Lower lobe of right lung (tissue), 2 donors: Measurements from ENCODE around the gene RPL7A. TPM values are rescaled to one million over a fixed set of nuclear protein-coding genes. Genes with fewer than 3 reads are reported as not detected.
"Not testable (repeated sequence)": the region's sequence is repeated elsewhere in the genome, so short reads cannot be mapped to it uniquely, and the experiment has no call there.

Experiments
- ATAC-seq, 2 donors: fragments of 200-7000 bp; cut with Tn5 transposase; one replicate each; pipeline ENCODE4 v1.9.1; 2020 to 2022; ENCODE audit warnings: mild to moderate bottlenecking in 2 of 2, moderate library complexity in 2 of 2
- DNase-seq: peaks from one replicate; pipeline ENCODE4 v3.0.0-alpha.2; 2020
- H3K27ac ChIP-seq: fragments of 200-600 bp; one replicate; pipeline ENCODE4 v1.8.0; 2022
- H3K27me3 ChIP-seq: fragments of 200-600 bp; one replicate; pipeline ENCODE4 v1.8.0; 2022; ENCODE audit warnings: low read depth
- H3K36me3 ChIP-seq: fragments of 200-600 bp; one replicate; pipeline ENCODE4 v1.8.0; 2022; ENCODE audit warnings: mild to moderate bottlenecking
- H3K4me1 ChIP-seq: fragments of 200-600 bp; one replicate; pipeline ENCODE4 v1.8.0; 2022
- H3K4me3 ChIP-seq: fragments of 200-600 bp; one replicate; pipeline ENCODE4 v1.8.0; 2022; ENCODE audit warnings: mild to moderate bottlenecking
- H3K9me3 ChIP-seq: fragments of 200-600 bp; one replicate; pipeline ENCODE4 v1.8.0; 2022
- CTCF ChIP-seq: fragments of 200-600 bp; IDR thresholded peaks from one replicate; pipeline ENCODE4 v1.8.0; 2022; ENCODE audit warnings: antibody characterized with exemption, mild to moderate bottlenecking
- intact Hi-C: fragments of 100-400 bp; cut with DNase I; formaldehyde crosslinking; loops from one replicate; pipeline ENCODE4 v1.11.0; 2022
- total RNA-seq: library from RNA; stranded (reverse); fragmentation: NEBNext Ultra II Directional; extraction: Animal tissue kit (Norgen Biotek cat#: 25700); gene quantifications from one replicate; pipeline ENCODE4 v1.2.1, GENCODE V29; 2021
- donor health status: DM: no; HTN: yes; CAD: no; lungs with severe emphysema.

The RPL7A gene
- total RNA-seq, 1 donor from 2014 or later, result 1,397 TPM

- Histone ChIP-seq H3K27ac (no peak overlapping the region), H3K27me3 (no peaks in the 10 kb centered on the region), H3K4me3 (no peak overlapping the region), H3K4me1 (peaks cover 20% of the 10 kb centered on the region), H3K36me3 (peaks cover 48% of the 10 kb centered on the region), H3K9me3 (no peaks in the 10 kb centered on the region)
- TF ChIP-seq CTCF, result no peak
- ATAC-seq (no peak), DNase-seq (peak; percentile 44)
- intact Hi-C loops, result no loop called here
Measured at GRCh38 chr9:133331641-133332380, 16.2 kb upstream of the RPL7A start.

- H3K36me3 ChIP-seq, result peaks cover 48% of the 10 kb centered on the region
- no peak for ATAC-seq
- intact Hi-C loops, result no loop called here
Measured at GRCh38 chr9:133332381-133332730, 15.7 kb upstream of the RPL7A start.

GRCh38 chr9:133333011-133333410 lies 15.0 kb upstream of the RPL7A start:
- no peak for ATAC-seq
- TF ChIP-seq CTCF, result no peak
- intact Hi-C loops, result no loop called here
- no peaks in the 10 kb centered on the region for H3K27me3 ChIP-seq
- H3K9me3 ChIP-seq, result no peaks in the 10 kb centered on the region
- no peak for DNase-seq
- H3K27ac ChIP-seq, result no peak overlapping the region
- peaks cover 21% of the 10 kb centered on the region for H3K4me1 ChIP-seq
- no peak overlapping the region for H3K4me3 ChIP-seq
- peaks cover 48% of the 10 kb centered on the region for H3K36me3 ChIP-seq

More at GRCh38 chr9:133332381-133332730, 15.7 kb upstream of the RPL7A start:
- H3K27me3 ChIP-seq, result no peaks in the 10 kb centered on the region
- no peak overlapping the region for H3K4me3 ChIP-seq
- no peak for DNase-seq
- peaks cover 21% of the 10 kb centered on the region for H3K4me1 ChIP-seq
- no peak for TF ChIP-seq CTCF
- H3K9me3 ChIP-seq, result no peaks in the 10 kb centered on the region
- H3K27ac ChIP-seq, result no peak overlapping the region

GRCh38 chr9:133333566-133333965 lies 14.5 kb upstream of the RPL7A start:
- no peak for TF ChIP-seq CTCF
- no peak for ATAC-seq
- DNase-seq, result peak; percentile 44
- peaks cover 21% of the 10 kb centered on the region for H3K4me1 ChIP-seq
- peaks cover 48% of the 10 kb centered on the region for H3K36me3 ChIP-seq
- H3K4me3 ChIP-seq, result no peak overlapping the region
- H3K27ac ChIP-seq, result no peak overlapping the region
- intact Hi-C loops, result no loop called here
- no peaks in the 10 kb centered on the region for H3K27me3 ChIP-seq
- H3K9me3 ChIP-seq, result no peaks in the 10 kb centered on the region

- no peak for TF ChIP-seq CTCF
- peaks cover 21% of the 10 kb centered on the region for H3K4me1 ChIP-seq
- H3K27me3 ChIP-seq, result no peaks in the 10 kb centered on the region
- H3K9me3 ChIP-seq, result no peaks in the 10 kb centered on the region
- ATAC-seq (no peak), DNase-seq (peak; percentile 32)
- H3K27ac ChIP-seq, result no peak overlapping the region
- H3K4me3 ChIP-seq, result no peak overlapping the region
- intact Hi-C loops, result no loop called here
- H3K36me3 ChIP-seq, result peaks cover 52% of the 10 kb centered on the region
Measured at GRCh38 chr9:133334161-133334560, 13.9 kb upstream of the RPL7A start.

- Histone ChIP-seq H3K4me1 (peaks cover 21% of the 10 kb centered on the region), H3K4me3 (peak overlapping the region; percentile 97), H3K36me3 (peaks cover 60% of the 10 kb centered on the region)
- intact Hi-C loops, H3K9me3 ChIP-seq, H3K27ac ChIP-seq, ATAC-seq, H3K27me3 ChIP-seq: not testable (repeated sequence)
- DNase-seq, result peak; percentile 51
Measured at GRCh38 chr9:133334888-133335287, 13.1 kb upstream of the RPL7A start.
